GM19395 (cell line): ENCODE results near the gene EXOC4.

Experiments
- ATAC-seq: cut with Tn5 transposase; IDR thresholded peaks from one replicate; pipeline ENCODE4 v1.9.1; 2021; ENCODE audit warnings: mild to moderate bottlenecking, moderate library complexity; ENCODE audit not compliant: unreplicated experiment

Gene EXOC4

GRCh38 chr7:133411395-133411794, 158.5 kb downstream of the EXOC4 start:
- ATAC-seq = no peak

GRCh38 chr7:133412942-133413341, 160.1 kb downstream of the EXOC4 start:
- no peak for ATAC-seq

GRCh38 chr7:133419041-133419440, 166.2 kb downstream of the EXOC4 start:
- ATAC-seq = no peak

GRCh38 chr7:133423618-133424017, 170.7 kb downstream of the EXOC4 start:
- no peak for ATAC-seq

- no peak for ATAC-seq
Measured at GRCh38 chr7:133428326-133428725, 175.4 kb downstream of the EXOC4 start.

GRCh38 chr7:133428876-133429275, 176.0 kb downstream of the EXOC4 start:
- ATAC-seq = no peak

GRCh38 chr7:133429371-133429770, 176.5 kb downstream of the EXOC4 start:
- no peak for ATAC-seq

GRCh38 chr7:133431134-133431724, 178.4 kb downstream of the EXOC4 start:
- no peak for ATAC-seq

GRCh38 chr7:133433165-133433812, 180.4 kb downstream of the EXOC4 start:
- no peak for ATAC-seq

- no peak for ATAC-seq
Measured at GRCh38 chr7:133434246-133434865, 181.5 kb downstream of the EXOC4 start.

GRCh38 chr7:133436014-133436428, 183.1 kb downstream of the EXOC4 start:
- no peak for ATAC-seq

GRCh38 chr7:133437544-133437943, 184.7 kb downstream of the EXOC4 start:
- no peak for ATAC-seq

- no peak for ATAC-seq
Measured at GRCh38 chr7:133442818-133443217, 189.9 kb downstream of the EXOC4 start.

GRCh38 chr7:133445617-133446016, 192.7 kb downstream of the EXOC4 start:
- ATAC-seq = no peak

GRCh38 chr7:133448012-133448411, 195.1 kb downstream of the EXOC4 start:
- no peak for ATAC-seq

GRCh38 chr7:133452577-133452976, 199.7 kb downstream of the EXOC4 start:
- no peak for ATAC-seq

GRCh38 chr7:133458688-133459087, 205.8 kb downstream of the EXOC4 start:
- ATAC-seq = no peak

- ATAC-seq = no peak
Measured at GRCh38 chr7:133461421-133461820, 208.5 kb downstream of the EXOC4 start.

- no peak for ATAC-seq
Measured at GRCh38 chr7:133475655-133476054, 222.8 kb downstream of the EXOC4 start.

- ATAC-seq = no peak
Measured at GRCh38 chr7:133477791-133478190, 224.9 kb downstream of the EXOC4 start.

- no peak for ATAC-seq
Measured at GRCh38 chr7:133478591-133479135, 225.8 kb downstream of the EXOC4 start.

GRCh38 chr7:133479456-133480065, 226.7 kb downstream of the EXOC4 start:
- no peak for ATAC-seq
